HG02870 (cell line): ENCODE measurements around the gene SCP2D1.

Experiments
- ATAC-seq: cut with Tn5 transposase; IDR thresholded peaks from one replicate; pipeline ENCODE4 v1.9.1; 2021; ENCODE audit warnings: mild to moderate bottlenecking, moderate library complexity; ENCODE audit not compliant: unreplicated experiment

Gene SCP2D1

GRCh38 chr20:18811904-18812303 is 1.7 kb upstream of the SCP2D1 start:
- ATAC-seq: no peak

- no peak for ATAC-seq
Observed at GRCh38 chr20:18815194-18815942, 1.8 kb downstream of the SCP2D1 start.

- ATAC-seq: no peak
Observed at GRCh38 chr20:18822832-18823231, 9.2 kb downstream of the SCP2D1 start.

- ATAC-seq: no peak
Observed at GRCh38 chr20:18831830-18832499, 18.4 kb downstream of the SCP2D1 start.

GRCh38 chr20:18832546-18833200 is 19.1 kb downstream of the SCP2D1 start:
- no peak for ATAC-seq

GRCh38 chr20:18835466-18836256 is 22.1 kb downstream of the SCP2D1 start:
- no peak for ATAC-seq

GRCh38 chr20:18837718-18838117 is 24.1 kb downstream of the SCP2D1 start:
- ATAC-seq: no peak

GRCh38 chr20:18839507-18840247 is 26.1 kb downstream of the SCP2D1 start:
- ATAC-seq: no peak

- ATAC-seq: no peak
Observed at GRCh38 chr20:18840248-18840645, 26.7 kb downstream of the SCP2D1 start.

GRCh38 chr20:18845017-18845416 is 31.4 kb downstream of the SCP2D1 start:
- no peak for ATAC-seq

GRCh38 chr20:18847226-18847755 is 33.7 kb downstream of the SCP2D1 start:
- ATAC-seq: no peak

GRCh38 chr20:18849131-18849530 is 35.5 kb downstream of the SCP2D1 start:
- no peak for ATAC-seq

- no peak for ATAC-seq
Observed at GRCh38 chr20:18851629-18852028, 38.0 kb downstream of the SCP2D1 start.

- no peak for ATAC-seq
Observed at GRCh38 chr20:18852318-18852717, 38.7 kb downstream of the SCP2D1 start.

GRCh38 chr20:18853216-18853615 is 39.6 kb downstream of the SCP2D1 start:
- no peak for ATAC-seq

GRCh38 chr20:18853946-18854646 is 40.5 kb downstream of the SCP2D1 start:
- ATAC-seq: no peak

GRCh38 chr20:18855882-18856281 is 42.3 kb downstream of the SCP2D1 start:
- ATAC-seq: no peak

GRCh38 chr20:18856873-18857272 is 43.3 kb downstream of the SCP2D1 start:
- ATAC-seq: no peak

- ATAC-seq: no peak
Observed at GRCh38 chr20:18857640-18858039, 44.1 kb downstream of the SCP2D1 start.

GRCh38 chr20:18858816-18859215 is 45.2 kb downstream of the SCP2D1 start:
- no peak for ATAC-seq
